ENCODE results near the gene PPP1R9B. TPM values are rescaled to one million over a fixed set of nuclear protein-coding genes. Genes with fewer than 3 reads are reported as not detected.
A peak's percentile ranks its signal among the peaks of the same experiment; 100 is the strongest.

Gene PPP1R9B
- total and polyA plus RNA-seq, 4 donors, result 0.90 to 26.1 (median 7.1) TPM

DNA sequence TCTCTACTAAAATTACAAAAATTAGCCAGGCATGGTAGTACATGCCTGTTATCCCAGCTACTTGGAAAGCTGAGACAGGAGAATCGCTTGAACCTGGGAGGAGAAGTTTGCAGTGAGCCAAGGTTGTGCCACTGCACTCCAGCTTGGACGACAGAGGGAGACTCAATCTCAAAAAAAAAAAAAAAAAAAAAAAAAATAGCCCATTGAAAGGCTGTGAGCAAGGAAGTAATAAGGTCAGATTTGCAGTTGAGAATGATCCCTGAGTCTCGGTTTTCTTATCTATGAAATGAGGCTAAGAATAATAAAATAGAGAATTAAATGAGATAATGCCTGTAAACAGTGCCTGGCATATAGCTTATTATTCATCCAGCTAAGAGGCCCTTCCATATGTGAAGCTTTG, 56.7 kb downstream of the PPP1R9B start:
- H3K9me3 ChIP-seq (ENCODE audit: control insufficient read depth in 4 of 4, low read length in 3 of 4), result no peaks in the 10 kb centered on the region
- no peak overlapping the region for H3K27ac ChIP-seq (ENCODE audit: low read depth in 1 of 2, low read length in 2 of 2)
- H3K36me3 ChIP-seq (ENCODE audit: control insufficient read depth in 4 of 4, insufficient read depth in 3 of 4, low read depth in 1 of 4, low read length in 3 of 4), result peaks cover 0 to 5% (median 3%) of the 10 kb centered on the region in 4 donors
- TF ChIP-seq EGR1 (IDR thresholded peaks at IDR 0.05; ENCODE audit: low read depth in 2 of 2) (no peak), YY1 (IDR thresholded peaks at IDR 0.05) (no peak), HNF4G (IDR thresholded peaks at IDR 0.05) (no peak)
- TF ChIP-seq, protein P1, sequence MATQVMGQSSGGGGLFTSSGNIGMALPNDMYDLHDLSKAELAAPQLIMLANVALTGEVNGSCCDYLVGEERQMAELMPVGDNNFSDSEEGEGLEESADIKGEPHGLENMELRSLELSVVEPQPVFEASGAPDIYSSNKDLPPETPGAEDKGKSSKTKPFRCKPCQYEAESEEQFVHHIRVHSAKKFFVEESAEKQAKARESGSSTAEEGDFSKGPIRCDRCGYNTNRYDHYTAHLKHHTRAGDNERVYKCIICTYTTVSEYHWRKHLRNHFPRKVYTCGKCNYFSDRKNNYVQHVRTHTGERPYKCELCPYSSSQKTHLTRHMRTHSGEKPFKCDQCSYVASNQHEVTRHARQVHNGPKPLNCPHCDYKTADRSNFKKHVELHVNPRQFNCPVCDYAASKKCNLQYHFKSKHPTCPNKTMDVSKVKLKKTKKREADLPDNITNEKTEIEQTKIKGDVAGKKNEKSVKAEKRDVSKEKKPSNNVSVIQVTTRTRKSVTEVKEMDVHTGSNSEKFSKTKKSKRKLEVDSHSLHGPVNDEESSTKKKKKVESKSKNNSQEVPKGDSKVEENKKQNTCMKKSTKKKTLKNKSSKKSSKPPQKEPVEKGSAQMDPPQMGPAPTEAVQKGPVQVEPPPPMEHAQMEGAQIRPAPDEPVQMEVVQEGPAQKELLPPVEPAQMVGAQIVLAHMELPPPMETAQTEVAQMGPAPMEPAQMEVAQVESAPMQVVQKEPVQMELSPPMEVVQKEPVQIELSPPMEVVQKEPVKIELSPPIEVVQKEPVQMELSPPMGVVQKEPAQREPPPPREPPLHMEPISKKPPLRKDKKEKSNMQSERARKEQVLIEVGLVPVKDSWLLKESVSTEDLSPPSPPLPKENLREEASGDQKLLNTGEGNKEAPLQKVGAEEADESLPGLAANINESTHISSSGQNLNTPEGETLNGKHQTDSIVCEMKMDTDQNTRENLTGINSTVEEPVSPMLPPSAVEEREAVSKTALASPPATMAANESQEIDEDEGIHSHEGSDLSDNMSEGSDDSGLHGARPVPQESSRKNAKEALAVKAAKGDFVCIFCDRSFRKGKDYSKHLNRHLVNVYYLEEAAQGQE (IDR thresholded peaks at IDR 0.05), result no peak
- TF ChIP-seq, protein P2, sequence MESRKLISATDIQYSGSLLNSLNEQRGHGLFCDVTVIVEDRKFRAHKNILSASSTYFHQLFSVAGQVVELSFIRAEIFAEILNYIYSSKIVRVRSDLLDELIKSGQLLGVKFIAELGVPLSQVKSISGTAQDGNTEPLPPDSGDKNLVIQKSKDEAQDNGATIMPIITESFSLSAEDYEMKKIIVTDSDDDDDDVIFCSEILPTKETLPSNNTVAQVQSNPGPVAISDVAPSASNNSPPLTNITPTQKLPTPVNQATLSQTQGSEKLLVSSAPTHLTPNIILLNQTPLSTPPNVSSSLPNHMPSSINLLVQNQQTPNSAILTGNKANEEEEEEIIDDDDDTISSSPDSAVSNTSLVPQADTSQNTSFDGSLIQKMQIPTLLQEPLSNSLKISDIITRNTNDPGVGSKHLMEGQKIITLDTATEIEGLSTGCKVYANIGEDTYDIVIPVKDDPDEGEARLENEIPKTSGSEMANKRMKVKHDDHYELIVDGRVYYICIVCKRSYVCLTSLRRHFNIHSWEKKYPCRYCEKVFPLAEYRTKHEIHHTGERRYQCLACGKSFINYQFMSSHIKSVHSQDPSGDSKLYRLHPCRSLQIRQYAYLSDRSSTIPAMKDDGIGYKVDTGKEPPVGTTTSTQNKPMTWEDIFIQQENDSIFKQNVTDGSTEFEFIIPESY (IDR thresholded peaks at IDR 0.05), result no peak
- TF ChIP-seq, protein P3, sequence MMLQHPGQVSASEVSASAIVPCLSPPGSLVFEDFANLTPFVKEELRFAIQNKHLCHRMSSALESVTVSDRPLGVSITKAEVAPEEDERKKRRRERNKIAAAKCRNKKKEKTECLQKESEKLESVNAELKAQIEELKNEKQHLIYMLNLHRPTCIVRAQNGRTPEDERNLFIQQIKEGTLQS (IDR thresholded peaks at IDR 0.05), result no peak
- DNase-seq (ENCODE audit: low spot score), result no peak
- H3K9ac ChIP-seq (ENCODE audit: low read depth in 1 of 2, low read length in 2 of 2), result peak overlapping the region in 1 of 2 donors; percentile 49
- no peaks in the 10 kb centered on the region for H3K27me3 ChIP-seq (ENCODE audit: control insufficient read depth in 4 of 4, insufficient read depth in 4 of 4, low read length in 3 of 4)
- WGBS, result 38% methylated on average over 3 of the region's 3 CpGs
- no peak overlapping the region for H3K4me3 ChIP-seq (ENCODE audit: low read depth in 1 of 3, low read length in 3 of 3)
- H3K4me1 ChIP-seq (ENCODE audit: control insufficient read depth in 4 of 4, insufficient read depth in 4 of 4, low read length in 3 of 4), result peaks cover 7 to 39% (median 34%) of the 10 kb centered on the region in 4 donors

DNA sequence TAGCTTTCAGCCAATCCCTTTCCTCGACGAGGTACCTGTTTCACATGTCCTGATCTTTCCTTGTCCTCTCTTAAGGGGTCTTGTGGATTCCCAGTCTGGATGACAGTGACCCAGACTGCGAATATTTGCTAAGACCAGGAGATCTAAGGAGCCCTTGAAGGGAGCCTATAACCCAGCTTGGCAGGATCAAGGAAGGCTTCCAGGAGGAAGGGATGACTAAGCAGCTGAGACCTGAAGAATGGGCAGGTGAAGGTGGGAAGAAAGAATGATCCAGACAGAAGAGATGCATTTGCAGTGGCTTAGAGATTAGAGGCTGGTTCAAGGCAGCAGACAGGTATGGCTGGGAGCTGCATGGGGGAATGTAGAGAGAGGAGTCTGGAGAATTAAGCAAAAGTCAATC, 57.2 kb downstream of the PPP1R9B start:
- no peak for DNase-seq (ENCODE audit: low spot score)
- Histone ChIP-seq H3K4me3 (ENCODE audit: low read depth in 1 of 3, low read length in 3 of 3) (no peak overlapping the region), H3K9ac (ENCODE audit: low read depth in 1 of 2, low read length in 2 of 2) (no peak overlapping the region), H3K27ac (ENCODE audit: low read depth in 1 of 2, low read length in 2 of 2) (no peak overlapping the region), H3K36me3 (ENCODE audit: control insufficient read depth in 4 of 4, insufficient read depth in 3 of 4, low read depth in 1 of 4, low read length in 3 of 4) (no peaks in the 10 kb centered on the region), H3K4me1 (ENCODE audit: control insufficient read depth in 4 of 4, insufficient read depth in 4 of 4, low read length in 3 of 4) (peaks cover 7 to 33% (median 29%) of the 10 kb centered on the region in 4 donors), H3K9me3 (ENCODE audit: control insufficient read depth in 4 of 4, low read length in 3 of 4) (no peaks in the 10 kb centered on the region), H3K27me3 (ENCODE audit: control insufficient read depth in 4 of 4, insufficient read depth in 4 of 4, low read length in 3 of 4) (no peaks in the 10 kb centered on the region)
- WGBS, result 87% methylated on average over 3 of the region's 3 CpGs
- no peak for TF ChIP-seq TAF1 (conservative IDR thresholded peaks at IDR 0.05)
- TF ChIP-seq RAD21 (IDR thresholded peaks at IDR 0.05), result no peak
- no peak for TF ChIP-seq FOXA2 (IDR thresholded peaks at IDR 0.05)
- TF ChIP-seq GABPA (IDR thresholded peaks at IDR 0.05 in 1 of 2, conservative IDR thresholded peaks at IDR 0.05 in 1 of 2), result no peak
- TF ChIP-seq RXRA (IDR thresholded peaks at IDR 0.05), result no peak
- no peak for TF ChIP-seq SP1 (IDR thresholded peaks at IDR 0.05)
- no peak for TF ChIP-seq NR2F2 (IDR thresholded peaks at IDR 0.05)
- TF ChIP-seq, protein P4, sequence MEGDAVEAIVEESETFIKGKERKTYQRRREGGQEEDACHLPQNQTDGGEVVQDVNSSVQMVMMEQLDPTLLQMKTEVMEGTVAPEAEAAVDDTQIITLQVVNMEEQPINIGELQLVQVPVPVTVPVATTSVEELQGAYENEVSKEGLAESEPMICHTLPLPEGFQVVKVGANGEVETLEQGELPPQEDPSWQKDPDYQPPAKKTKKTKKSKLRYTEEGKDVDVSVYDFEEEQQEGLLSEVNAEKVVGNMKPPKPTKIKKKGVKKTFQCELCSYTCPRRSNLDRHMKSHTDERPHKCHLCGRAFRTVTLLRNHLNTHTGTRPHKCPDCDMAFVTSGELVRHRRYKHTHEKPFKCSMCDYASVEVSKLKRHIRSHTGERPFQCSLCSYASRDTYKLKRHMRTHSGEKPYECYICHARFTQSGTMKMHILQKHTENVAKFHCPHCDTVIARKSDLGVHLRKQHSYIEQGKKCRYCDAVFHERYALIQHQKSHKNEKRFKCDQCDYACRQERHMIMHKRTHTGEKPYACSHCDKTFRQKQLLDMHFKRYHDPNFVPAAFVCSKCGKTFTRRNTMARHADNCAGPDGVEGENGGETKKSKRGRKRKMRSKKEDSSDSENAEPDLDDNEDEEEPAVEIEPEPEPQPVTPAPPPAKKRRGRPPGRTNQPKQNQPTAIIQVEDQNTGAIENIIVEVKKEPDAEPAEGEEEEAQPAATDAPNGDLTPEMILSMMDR (IDR thresholded peaks at IDR 0.05; ENCODE audit: low read depth, low read length, missing input control), result no peak
- no peak for TF ChIP-seq JUND (IDR thresholded peaks at IDR 0.05)
- no peak for TF ChIP-seq HNF4G (IDR thresholded peaks at IDR 0.05)
- TF ChIP-seq EGR1 (IDR thresholded peaks at IDR 0.05; ENCODE audit: low read depth in 2 of 2), result no peak
- TF ChIP-seq YY1 (IDR thresholded peaks at IDR 0.05), result no peak
- TF ChIP-seq, protein P3 (IDR thresholded peaks at IDR 0.05), result no peak
- TF ChIP-seq HNF4A (conservative IDR thresholded peaks at IDR 0.05), result no peak

All from liver (tissue), 9 donors.